Suprapubic skin (tissue), 4 donors: Measurements from ENCODE around the gene KRTAP29-1.

ENCODE experiments used
- EP300 ChIP-seq: sonication (generic); formaldehyde crosslinking; IDR thresholded peaks from one replicate; pipeline ENCODE4 v1.6.1; 2017; ENCODE audit warnings: antibody characterized with exemption
- POLR2A ChIP-seq, 2 donors: fragments of 450-650 bp; IDR thresholded peaks; one replicate each; pipeline ENCODE4 v1.6.1; 2017; ENCODE audit warnings: antibody characterized with exemption in 2 of 2, mild to moderate bottlenecking in 2 of 2, moderate library complexity in 2 of 2
- POLR2AphosphoS5 ChIP-seq, 3 donors: sonication (generic); formaldehyde crosslinking; IDR thresholded peaks; one replicate each; pipeline ENCODE4 v1.6.1; 2017; ENCODE audit warnings: antibody characterized with exemption in 3 of 3
- TF ChIP-seq, protein P1 (sequence below), 2 donors: fragments of 200-600 bp in 1 of 2; fragments of 450-650 bp in 1 of 2; sonication (generic) in 1 of 2; IDR thresholded peaks; one replicate each; pipeline ENCODE4 v1.5.1; 2016 to 2019; ENCODE audit warnings: antibody characterized with exemption in 2 of 2, mild to moderate bottlenecking in 1 of 2, moderate library complexity in 1 of 2

DNA sequence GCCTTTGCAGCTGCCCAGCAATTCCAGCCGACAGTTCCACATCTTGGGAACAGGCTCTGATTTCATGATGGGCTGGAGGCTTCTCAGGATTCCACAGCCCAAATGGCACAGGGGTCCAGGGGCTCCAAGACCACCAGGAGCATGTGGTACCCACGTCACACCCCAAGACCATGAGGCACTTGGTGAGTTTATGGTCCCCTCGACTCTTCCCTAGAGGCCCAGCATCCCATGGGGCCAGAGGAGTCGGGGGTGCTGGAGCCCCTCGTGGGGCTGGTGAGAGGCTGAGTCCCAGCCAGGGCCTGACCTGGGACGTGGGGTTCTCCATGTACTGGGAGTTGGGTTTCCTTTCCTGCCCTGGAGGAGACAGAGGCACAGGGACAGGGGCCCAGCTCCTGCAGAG, 23.0 kb upstream of the KRTAP29-1 start:
- TF ChIP-seq, protein P1, sequence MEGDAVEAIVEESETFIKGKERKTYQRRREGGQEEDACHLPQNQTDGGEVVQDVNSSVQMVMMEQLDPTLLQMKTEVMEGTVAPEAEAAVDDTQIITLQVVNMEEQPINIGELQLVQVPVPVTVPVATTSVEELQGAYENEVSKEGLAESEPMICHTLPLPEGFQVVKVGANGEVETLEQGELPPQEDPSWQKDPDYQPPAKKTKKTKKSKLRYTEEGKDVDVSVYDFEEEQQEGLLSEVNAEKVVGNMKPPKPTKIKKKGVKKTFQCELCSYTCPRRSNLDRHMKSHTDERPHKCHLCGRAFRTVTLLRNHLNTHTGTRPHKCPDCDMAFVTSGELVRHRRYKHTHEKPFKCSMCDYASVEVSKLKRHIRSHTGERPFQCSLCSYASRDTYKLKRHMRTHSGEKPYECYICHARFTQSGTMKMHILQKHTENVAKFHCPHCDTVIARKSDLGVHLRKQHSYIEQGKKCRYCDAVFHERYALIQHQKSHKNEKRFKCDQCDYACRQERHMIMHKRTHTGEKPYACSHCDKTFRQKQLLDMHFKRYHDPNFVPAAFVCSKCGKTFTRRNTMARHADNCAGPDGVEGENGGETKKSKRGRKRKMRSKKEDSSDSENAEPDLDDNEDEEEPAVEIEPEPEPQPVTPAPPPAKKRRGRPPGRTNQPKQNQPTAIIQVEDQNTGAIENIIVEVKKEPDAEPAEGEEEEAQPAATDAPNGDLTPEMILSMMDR (IDR thresholded peaks at IDR 0.05): no peak
- TF ChIP-seq EP300 (no peak), POLR2A (IDR thresholded peaks at IDR 0.05) (no peak), POLR2AphosphoS5 (IDR thresholded peaks at IDR 0.05) (no peak)
